ENCODE measurements around the gene LIF. TPM values are rescaled to one million over a fixed set of nuclear protein-coding genes. Genes with fewer than 3 reads are reported as not detected.

Gene LIF
- total RNA-seq, 1 donor from 2014 or later, result not detected

DNA sequence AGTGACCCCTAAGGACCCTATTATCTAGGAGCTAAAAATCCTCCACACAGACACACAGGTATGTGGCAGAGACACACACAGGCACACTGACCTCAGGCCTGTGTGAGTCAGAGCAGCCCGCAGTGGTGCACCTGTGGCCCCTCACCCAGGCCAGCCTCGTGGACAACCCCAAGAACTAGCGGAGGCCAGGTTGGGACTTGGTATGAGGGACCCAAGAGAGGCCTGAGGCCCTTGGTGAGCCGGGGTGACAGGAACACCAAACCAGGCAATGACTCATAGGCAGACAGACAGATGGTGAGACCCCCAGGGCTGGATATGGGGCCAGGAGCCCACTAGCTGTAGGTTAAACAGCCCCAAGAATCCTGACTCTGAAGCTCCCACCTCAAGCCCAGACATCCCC lies 36.8 kb upstream of the LIF start:
- H3K9me3 ChIP-seq, result no peaks in the 10 kb centered on the region
- H3K4me1 ChIP-seq, result peaks cover 0 to 8% of the 10 kb centered on the region in 2 donors

DNA sequence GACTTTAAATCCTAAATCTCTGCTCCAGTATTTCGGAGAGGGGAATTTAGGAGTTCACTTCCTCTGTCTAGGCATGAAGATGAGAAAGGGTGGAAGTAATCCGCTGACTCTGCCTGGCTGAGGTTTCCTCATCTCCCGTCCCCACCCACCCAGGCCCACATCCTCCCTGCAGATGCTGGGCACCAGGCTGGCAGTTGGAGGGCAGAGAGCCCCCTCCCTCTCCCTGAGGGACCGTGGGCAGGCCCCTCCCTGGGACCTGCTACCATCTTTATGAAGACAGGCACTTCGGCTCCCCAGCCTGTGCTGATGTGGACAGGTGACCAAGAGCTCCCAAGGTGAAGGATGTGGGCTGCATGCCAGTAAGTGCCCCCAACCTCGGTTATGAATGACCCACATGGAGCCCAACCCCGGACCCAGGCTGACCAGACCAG lies 36.1 kb upstream of the LIF start:
- Histone ChIP-seq H3K27me3 (no peaks in the 10 kb centered on the region), H3K36me3 (peaks cover 22 to 39% of the 10 kb centered on the region in 2 donors), H3K9me3 (no peaks in the 10 kb centered on the region), H3K4me3 (no peak overlapping the region), H3K4me1 (peaks cover 2 to 12% of the 10 kb centered on the region in 2 donors), H3K27ac (no peak overlapping the region)
- no peak for DNase-seq (ENCODE audit: low spot score in 2 of 2)
- TF ChIP-seq, protein P1, sequence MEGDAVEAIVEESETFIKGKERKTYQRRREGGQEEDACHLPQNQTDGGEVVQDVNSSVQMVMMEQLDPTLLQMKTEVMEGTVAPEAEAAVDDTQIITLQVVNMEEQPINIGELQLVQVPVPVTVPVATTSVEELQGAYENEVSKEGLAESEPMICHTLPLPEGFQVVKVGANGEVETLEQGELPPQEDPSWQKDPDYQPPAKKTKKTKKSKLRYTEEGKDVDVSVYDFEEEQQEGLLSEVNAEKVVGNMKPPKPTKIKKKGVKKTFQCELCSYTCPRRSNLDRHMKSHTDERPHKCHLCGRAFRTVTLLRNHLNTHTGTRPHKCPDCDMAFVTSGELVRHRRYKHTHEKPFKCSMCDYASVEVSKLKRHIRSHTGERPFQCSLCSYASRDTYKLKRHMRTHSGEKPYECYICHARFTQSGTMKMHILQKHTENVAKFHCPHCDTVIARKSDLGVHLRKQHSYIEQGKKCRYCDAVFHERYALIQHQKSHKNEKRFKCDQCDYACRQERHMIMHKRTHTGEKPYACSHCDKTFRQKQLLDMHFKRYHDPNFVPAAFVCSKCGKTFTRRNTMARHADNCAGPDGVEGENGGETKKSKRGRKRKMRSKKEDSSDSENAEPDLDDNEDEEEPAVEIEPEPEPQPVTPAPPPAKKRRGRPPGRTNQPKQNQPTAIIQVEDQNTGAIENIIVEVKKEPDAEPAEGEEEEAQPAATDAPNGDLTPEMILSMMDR (IDR thresholded peaks at IDR 0.05), result no peak
- intact Hi-C loops (cut with DNase I), result no loop called here

More for the DNA sequence above, 36.8 kb upstream of the LIF start:
- TF ChIP-seq, protein P1 (IDR thresholded peaks at IDR 0.05), result no peak
- no peak overlapping the region for H3K4me3 ChIP-seq
- no peaks in the 10 kb centered on the region for H3K27me3 ChIP-seq
- intact Hi-C loops (cut with DNase I), result no loop called here
- DNase-seq (ENCODE audit: low spot score in 2 of 2), result no peak
- peaks cover 22 to 39% of the 10 kb centered on the region in 2 donors for H3K36me3 ChIP-seq
- H3K27ac ChIP-seq, result no peak overlapping the region

DNA sequence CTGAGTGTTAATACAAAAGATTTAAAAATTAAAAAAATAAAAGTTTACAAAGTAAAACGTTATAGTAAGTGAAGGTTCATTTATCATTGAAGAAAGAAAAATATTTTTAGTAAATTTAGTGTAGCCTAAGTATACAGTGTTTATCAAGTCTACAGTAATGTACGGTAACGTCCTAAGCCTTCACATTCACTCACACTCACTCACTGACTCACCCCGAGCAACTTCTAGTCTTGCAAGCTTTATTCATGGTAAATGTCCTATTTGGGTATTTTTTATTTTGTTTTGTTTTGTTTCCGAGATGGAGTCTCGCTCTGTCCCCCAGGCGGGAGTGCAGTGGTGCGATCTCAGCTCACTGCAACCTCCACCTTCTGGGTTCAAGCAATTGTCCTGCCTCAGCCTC lies 33.9 kb upstream of the LIF start:
- intact Hi-C loops (cut with DNase I), result no loop called here
- Histone ChIP-seq H3K36me3 (peaks cover 14 to 25% of the 10 kb centered on the region in 2 donors), H3K27me3 (no peaks in the 10 kb centered on the region), H3K4me3 (no peak overlapping the region), H3K4me1 (peaks cover 7 to 13% of the 10 kb centered on the region in 2 donors), H3K9me3 (no peaks in the 10 kb centered on the region), H3K27ac (no peak overlapping the region)
- TF ChIP-seq, protein P1 (IDR thresholded peaks at IDR 0.05), result no peak
- no peak for DNase-seq (ENCODE audit: low spot score in 2 of 2)

DNA sequence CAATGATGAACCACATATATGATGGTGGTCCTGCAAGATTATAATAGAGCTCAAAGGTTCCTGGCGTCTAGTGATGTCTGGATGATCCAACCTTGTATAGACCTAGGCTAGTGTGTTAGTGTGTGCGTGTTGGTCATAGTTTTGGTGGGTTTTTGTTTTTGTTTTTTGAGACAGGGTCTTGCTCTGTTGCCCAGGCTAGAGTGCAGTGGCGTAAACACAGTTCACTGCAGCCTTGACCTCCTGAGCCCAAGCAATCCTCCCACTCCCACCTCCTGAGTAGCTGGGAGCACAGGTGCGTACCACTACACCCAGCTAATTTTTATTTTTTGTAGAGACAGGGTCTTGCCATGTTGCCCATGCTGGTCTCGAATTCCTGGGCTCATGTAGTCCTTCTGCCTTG lies 33.4 kb upstream of the LIF start:
- Histone ChIP-seq H3K36me3 (peaks cover 8 to 20% of the 10 kb centered on the region in 2 donors), H3K9me3 (no peaks in the 10 kb centered on the region), H3K4me1 (peaks cover 7 to 13% of the 10 kb centered on the region in 2 donors), H3K27ac (no peak overlapping the region), H3K4me3 (no peak overlapping the region), H3K27me3 (no peaks in the 10 kb centered on the region)
- no peak for DNase-seq (ENCODE audit: low spot score in 2 of 2)
- intact Hi-C loops (cut with DNase I), result no loop called here
- TF ChIP-seq, protein P1 (IDR thresholded peaks at IDR 0.05), result no peak

DNA sequence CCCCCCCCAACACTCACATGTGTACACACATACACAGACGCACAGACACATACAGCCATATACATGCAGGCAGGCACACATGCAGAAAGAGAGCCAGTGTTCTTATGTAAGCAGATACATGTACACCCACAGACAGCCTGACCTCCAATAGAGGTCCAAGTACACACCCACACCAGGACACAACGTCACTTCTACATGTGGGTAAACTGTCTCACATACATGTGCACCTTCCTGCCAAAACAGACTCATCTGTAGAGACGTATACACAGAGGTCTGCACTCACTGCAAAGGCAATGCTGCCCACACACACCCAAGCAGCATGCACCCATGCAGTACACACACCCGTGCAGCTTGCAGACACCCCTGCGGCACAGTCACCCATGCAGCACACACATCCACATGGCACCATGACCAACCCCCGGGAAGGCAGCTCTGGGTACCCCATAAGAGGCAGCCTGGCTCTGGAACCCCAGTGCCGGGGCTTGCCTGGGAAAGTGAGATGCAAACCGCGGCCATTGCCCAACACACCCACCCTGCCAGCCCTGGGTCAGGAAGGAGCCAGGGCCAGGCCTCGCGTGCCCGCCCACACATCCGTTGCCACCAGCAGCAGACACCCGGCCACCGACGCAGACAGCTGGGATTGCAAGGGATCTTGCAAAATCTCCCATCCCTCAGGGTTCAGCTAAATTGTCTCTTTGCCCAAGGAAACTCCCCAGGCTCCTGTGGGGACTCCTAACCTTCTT lies 32.7 kb upstream of the LIF start:
- intact Hi-C loops (cut with DNase I), result no loop called here
- no peak overlapping the region for H3K27ac ChIP-seq
- H3K9me3 ChIP-seq, result no peaks in the 10 kb centered on the region
- no peak overlapping the region for H3K4me3 ChIP-seq
- H3K36me3 ChIP-seq, result peaks cover 3 to 13% of the 10 kb centered on the region in 2 donors
- no peaks in the 10 kb centered on the region for H3K27me3 ChIP-seq
- TF ChIP-seq, protein P1 (IDR thresholded peaks at IDR 0.05), result no peak
- H3K4me1 ChIP-seq, result peaks cover 7 to 13% of the 10 kb centered on the region in 2 donors
- DNase-seq (ENCODE audit: low spot score in 2 of 2), result peak in 1 of 2 donors; percentile 80

Data from ascending aorta (tissue), 2 donors.